Tibial nerve (tissue), 4 donors: Measurements from ENCODE around the gene TMEM135. TPM values are rescaled to one million over a fixed set of nuclear protein-coding genes. Genes with fewer than 3 reads are reported as not detected.
"Not testable (repeated sequence)": the region's sequence is repeated elsewhere in the genome, so short reads cannot be mapped to it uniquely, and the experiment has no call there.

Source experiments
- DNase-seq, 2 donors: peaks; one replicate each; pipeline ENCODE4 v3.0.0-alpha.2; 2019; ENCODE audit warnings: low spot score in 2 of 2
- H3K27ac ChIP-seq, 4 donors: fragments of 200-600 bp; sonication (generic) in 3 of 4; one replicate each; pipeline ENCODE4 v1.5.1; 2017 to 2019; ENCODE audit warnings: mild to moderate bottlenecking in 1 of 4
- H3K27me3 ChIP-seq, 2 donors: fragments of 200-600 bp; sonication (generic) in 1 of 2; one replicate each; pipeline versions ENCODE4 v1.5.1 to v1.6.0; 2017 to 2019
- H3K36me3 ChIP-seq, 3 donors: fragments of 200-600 bp; sonication (generic); one replicate each; pipeline ENCODE4 v1.5.1; 2018 to 2019
- H3K4me1 ChIP-seq, 4 donors: fragments of 200-600 bp; sonication (generic) in 3 of 4; one replicate each; pipeline ENCODE4 v1.5.1; 2017 to 2019
- H3K4me3 ChIP-seq, 4 donors: fragments of 200-600 bp; sonication (generic) in 3 of 4; one replicate each; pipeline ENCODE4 v1.5.1; 2017 to 2019; ENCODE audit warnings: mild to moderate bottlenecking in 1 of 4, moderate library complexity in 1 of 4
- H3K9me3 ChIP-seq, 4 donors: fragments of 200-600 bp; sonication (generic) in 3 of 4; one replicate each; pipeline ENCODE4 v1.5.1; 2017 to 2019
- CTCF ChIP-seq, 5 experiments: fragments of 200-600 bp in 3 of 5; fragments of 450-650 bp in 2 of 5; sonication (generic) in 3 of 5; IDR thresholded peaks; one replicate each; pipeline ENCODE4 v1.5.1; 2016 to 2019; ENCODE audit warnings: antibody characterized with exemption in 5 of 5, mild to moderate bottlenecking in 3 of 5, moderate library complexity in 2 of 5
- EP300 ChIP-seq, 2 donors: sonication (generic); formaldehyde crosslinking; IDR thresholded peaks; one replicate each; pipeline ENCODE4 v1.6.1; 2017; ENCODE audit warnings: antibody characterized with exemption in 2 of 2, mild to moderate bottlenecking in 1 of 2
- POLR2A ChIP-seq, 2 donors: fragments of 450-650 bp; IDR thresholded peaks; one replicate each; pipeline ENCODE4 v1.6.1; 2017; ENCODE audit warnings: antibody characterized with exemption in 2 of 2, mild to moderate bottlenecking in 2 of 2, moderate library complexity in 2 of 2
- WGBS, 2 donors: methylation state at CpG; one replicate each; pipeline ENCODE4 v1.1.5; 2018; 5-methylcytosine and 5-hydroxymethylcytosine counted together
- total RNA-seq, 4 donors: library from RNA; depleted of rRNA; stranded (reverse); fragments of >200 nt; gene quantifications; one replicate each; pipeline ENCODE4 v1.1.0, GENCODE V29; 2016

Gene TMEM135
- total RNA-seq, result 10 to 100 TPM; 23.2 to 28.5 (median 25.6) TPM

- H3K36me3 ChIP-seq, result no peaks in the 10 kb centered on the region
- H3K9me3 ChIP-seq, result no peaks in the 10 kb centered on the region
- H3K4me3 ChIP-seq, result peak within 1 kb of the TSS; percentile 64 to 89 (median 82)
- peak; percentile 85 to 87 for DNase-seq
- TF ChIP-seq POLR2A (IDR thresholded peaks at IDR 0.05), result peak in 1 of 2 donors; percentile 64
- peak in 2 of 5 experiments; percentile 3 to 43 for TF ChIP-seq CTCF (IDR thresholded peaks at IDR 0.05)
- TF ChIP-seq EP300 (IDR thresholded peaks at IDR 0.05), result peak in 1 of 2 donors; percentile 88
- H3K27ac ChIP-seq, result peak within 1 kb of the TSS; percentile 82 to 94 (median 86)
- H3K27me3 ChIP-seq, result no peaks in the 10 kb centered on the region
- peaks cover 4 to 50% (median 18%) of the 10 kb centered on the region in 4 donors for H3K4me1 ChIP-seq
- 1 to 2% methylated on average over 39 to 43 of the region's 66 CpGs for WGBS, 2 donors
Measured at GRCh38 chr11:87037450-87038234, at the start of gene TMEM135. Gene TMEM135 (plus strand): TSS chr11:87037934. CDS start chr11:87038046, 112 bp downstream.

DNA sequence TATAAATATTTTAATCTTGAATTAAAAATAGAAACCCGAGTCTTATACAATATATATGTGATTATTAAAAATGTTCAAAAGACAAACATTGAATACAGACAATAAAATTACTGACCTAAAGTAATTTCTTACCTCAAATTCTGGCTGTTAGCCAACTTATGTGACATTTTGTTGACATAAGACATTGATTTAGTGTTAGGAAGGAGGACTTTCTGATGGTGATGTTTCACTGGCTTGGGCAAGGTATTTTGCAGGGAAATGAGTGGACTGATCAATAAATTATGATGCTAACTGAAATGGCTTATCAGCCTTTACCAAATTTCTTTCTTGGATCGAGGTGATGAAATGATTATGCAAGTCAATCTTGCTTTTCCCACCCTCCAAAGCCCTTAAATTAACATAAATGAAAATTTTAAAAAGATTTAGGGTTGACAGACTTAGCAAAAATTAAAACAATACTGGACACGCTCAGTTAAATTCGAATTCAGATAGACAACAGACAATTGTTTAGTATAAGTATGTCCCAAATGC, 49.3 kb upstream of the TMEM135 start:
- no peak for TF ChIP-seq CTCF (IDR thresholded peaks at IDR 0.05)
- TF ChIP-seq POLR2A (IDR thresholded peaks at IDR 0.05), result no peak
- Histone ChIP-seq H3K9me3 (no peaks in the 10 kb centered on the region), H3K4me3 (no peak overlapping the region), H3K4me1 (peaks cover 0 to 24% (median 2%) of the 10 kb centered on the region in 4 donors), H3K27ac (no peak overlapping the region), H3K36me3 (no peaks in the 10 kb centered on the region), H3K27me3 (no peaks in the 10 kb centered on the region)
- DNase-seq, result no peak
- 73 to 86% methylated on average over 4 of the region's 4 CpGs for WGBS, 2 donors

DNA sequence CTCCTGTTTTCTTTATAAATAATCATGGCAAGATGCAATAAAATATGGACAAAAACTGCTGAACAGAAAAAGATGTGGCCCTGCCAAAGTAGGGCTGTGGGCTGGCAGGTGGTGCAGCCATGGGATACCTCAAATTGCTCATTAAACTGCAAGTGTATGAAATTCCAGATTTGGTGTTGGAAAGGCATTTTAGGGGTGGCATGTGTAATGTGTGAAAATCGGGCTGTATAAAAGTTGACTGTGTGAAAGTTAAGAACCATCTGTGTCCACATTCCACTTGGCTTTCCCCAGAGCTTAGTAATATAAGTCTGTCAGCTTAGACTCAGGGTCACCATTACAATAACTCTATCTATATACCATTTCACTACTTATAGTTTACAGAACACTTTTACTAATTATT, 47.7 kb upstream of the TMEM135 start:
- Histone ChIP-seq H3K36me3 (no peaks in the 10 kb centered on the region), H3K27ac (peak overlapping the region in 1 of 4 donors; percentile 2)
- WGBS, 2 donors, result 33 to 43% methylated on average over 1 of the region's 1 CpG

DNA sequence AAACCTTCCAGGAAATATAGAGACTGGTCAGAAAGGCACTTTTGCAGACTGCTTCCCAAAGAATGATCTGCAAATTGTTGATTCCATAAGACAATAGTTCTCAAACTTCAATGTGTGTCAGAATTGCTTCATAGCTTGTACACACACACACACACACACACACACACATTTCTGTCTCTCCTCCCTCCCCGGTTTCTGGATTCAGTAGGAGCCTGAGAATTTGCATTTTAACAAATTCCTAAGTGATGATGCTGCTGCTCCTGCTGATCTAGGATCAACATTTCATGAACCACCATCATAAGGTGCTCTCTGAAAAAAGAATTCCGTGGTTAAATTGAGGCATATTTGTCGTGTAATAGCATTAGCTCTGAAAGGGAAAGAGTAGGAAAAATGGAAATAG, 47.2 kb upstream of the TMEM135 start:
- no peaks in the 10 kb centered on the region for H3K9me3 ChIP-seq
- H3K4me1 ChIP-seq, result peaks cover 0 to 19% (median 2%) of the 10 kb centered on the region in 4 donors
- H3K27me3 ChIP-seq, result no peaks in the 10 kb centered on the region
- TF ChIP-seq CTCF (IDR thresholded peaks at IDR 0.05) (no peak), EP300 (IDR thresholded peaks at IDR 0.05) (no peak), POLR2A (IDR thresholded peaks at IDR 0.05) (no peak)
- WGBS, 2 donors, result 54 to 60% methylated on average over 3 of the region's 3 CpGs
- DNase-seq, result no peak
- H3K36me3 ChIP-seq, result no peaks in the 10 kb centered on the region
- no peak overlapping the region for H3K4me3 ChIP-seq
- H3K27ac ChIP-seq, result no peak overlapping the region

More for the DNA sequence above, 47.7 kb upstream of the TMEM135 start:
- DNase-seq, result no peak
- Histone ChIP-seq H3K4me3 (no peak overlapping the region), H3K4me1 (peaks cover 0 to 19% (median 2%) of the 10 kb centered on the region in 4 donors), H3K27me3 (no peaks in the 10 kb centered on the region), H3K9me3 (no peaks in the 10 kb centered on the region)
- no peak for TF ChIP-seq CTCF (IDR thresholded peaks at IDR 0.05)
- TF ChIP-seq EP300 (IDR thresholded peaks at IDR 0.05), result no peak
- no peak for TF ChIP-seq POLR2A (IDR thresholded peaks at IDR 0.05)

DNA sequence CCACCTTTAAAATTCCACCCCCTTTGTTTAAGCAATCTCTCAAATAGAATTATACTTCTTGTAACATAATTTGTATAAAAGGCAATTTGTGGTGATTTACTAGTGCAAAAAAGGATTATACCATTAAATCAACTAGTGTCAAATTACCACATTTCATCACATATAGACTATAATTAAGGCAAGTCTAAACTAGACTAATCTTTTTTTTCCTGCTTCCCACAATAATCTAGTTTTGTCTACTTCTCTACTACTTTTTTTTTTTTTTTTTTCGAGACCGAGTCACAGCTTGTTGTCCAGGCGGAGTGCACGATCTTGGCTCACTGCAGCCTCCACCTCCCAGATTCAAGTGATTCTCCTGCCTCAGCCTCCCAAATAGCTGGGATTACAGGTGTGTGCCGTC, 46.4 kb upstream of the TMEM135 start:
- peaks cover 0 to 19% (median 2%) of the 10 kb centered on the region in 4 donors for H3K4me1 ChIP-seq
- DNase-seq, result no peak
- no peak overlapping the region for H3K4me3 ChIP-seq
- no peaks in the 10 kb centered on the region for H3K9me3 ChIP-seq
- no peaks in the 10 kb centered on the region for H3K27me3 ChIP-seq
- TF ChIP-seq POLR2A (IDR thresholded peaks at IDR 0.05) (no peak), EP300 (IDR thresholded peaks at IDR 0.05) (no peak), CTCF (IDR thresholded peaks at IDR 0.05) (no peak)
- no peak overlapping the region for H3K27ac ChIP-seq
- no peaks in the 10 kb centered on the region for H3K36me3 ChIP-seq
- 94 to 96% methylated on average over 5 of the region's 5 CpGs for WGBS, 2 donors

- WGBS, 2 donors, result 98 to 100% methylated on average over 4 of the region's 4 CpGs
- H3K4me3 ChIP-seq, H3K27ac ChIP-seq, H3K9me3 ChIP-seq, DNase-seq, H3K27me3 ChIP-seq, H3K36me3 ChIP-seq: not testable (repeated sequence)
- H3K4me1 ChIP-seq, result peaks cover 0 to 19% (median 2%) of the 10 kb centered on the region in 4 donors
Measured at GRCh38 chr11:86992340-86992739, 45.4 kb upstream of the TMEM135 start.
